IMR-90 (cell line): ENCODE data around the gene PHLDA2. TPM values are rescaled to one million over a fixed set of nuclear protein-coding genes. Genes with fewer than 3 reads are reported as not detected.

ENCODE experiments used
- ATAC-seq: fragments of 200-7000 bp; cut with Tn5 transposase; 2 replicates; pipeline ENCODE4 v1.9.1; 2020; ENCODE audit warnings: low read depth, mild to moderate bottlenecking, moderate library complexity
- BruUV-seq: library from RNA; stranded (reverse); fragments of 400-500 nt; replicated peaks from 2 replicates; lab custom pipeline; 2021; lab: Mats Ljungman, UMichigan
- CTCF ChIA-PET: fragments of 300-600 bp; formaldehyde crosslinking; extraction: SDS; loops from one replicate; lab custom pipeline; 2021; ENCODE audit warnings: antibody characterized with exemption; lab: Yijun Ruan, JAX
- POLR2A ChIA-PET: fragments of 300-600 bp; sonication (Branson Sonifier 250); formaldehyde crosslinking; loops from one replicate; lab custom pipeline; 2022; ENCODE audit warnings: antibody characterized with exemption; ENCODE audit not compliant: unreplicated experiment; lab: Charles Lee
- DNase-seq: peaks from one replicate; pipeline ENCODE4 v3.0.0; 2013
- H2AFZ ChIP-seq: replicated peaks from 2 replicates; pipeline ENCODE3; 2013; ENCODE audit warnings: low read length, mild to moderate bottlenecking; ENCODE audit not compliant: poor library complexity
- H2AK5ac ChIP-seq: 2 replicates; pipeline ENCODE4 v1.6.1; 2013; ENCODE audit warnings: low read depth, low read length, inconsistent platforms
- H2AK9ac ChIP-seq: replicated peaks from 2 replicates; pipeline ENCODE3; 2013; ENCODE audit warnings: mild to moderate bottlenecking, low read depth, low read length, moderate library complexity; ENCODE audit not compliant: poor library complexity
- H2BK120ac ChIP-seq: 2 replicates; pipeline ENCODE4 v1.6.1; 2013; ENCODE audit warnings: low read depth, low read length, inconsistent platforms
- H2BK15ac ChIP-seq: 3 replicates; pipeline ENCODE4 v1.6.1; 2013; ENCODE audit warnings: low read depth, low read length, inconsistent platforms
- H2BK20ac ChIP-seq: 2 replicates; pipeline ENCODE4 v1.6.1; 2013; ENCODE audit warnings: low read depth, mild to moderate bottlenecking, inconsistent platforms, low read length, moderate library complexity
- H2BK5ac ChIP-seq: 2 replicates; pipeline ENCODE4 v1.6.1; 2013; ENCODE audit warnings: mild to moderate bottlenecking, low read depth, low read length, inconsistent platforms; ENCODE audit not compliant: poor library complexity, severe bottlenecking
- H3K14ac ChIP-seq: replicated peaks from 2 replicates; pipeline ENCODE4 v1.6.1; 2013; ENCODE audit warnings: low read depth, low read length, inconsistent platforms
- H3K18ac ChIP-seq: 2 replicates; pipeline ENCODE4 v1.6.1; 2013; ENCODE audit warnings: low read depth, low read length, control low read depth
- H3K23ac ChIP-seq: 2 replicates; pipeline ENCODE4 v1.6.1; 2013; ENCODE audit warnings: low read depth, low read length, inconsistent platforms
- H3K27ac ChIP-seq: 2 replicates; pipeline ENCODE4 v1.5.1; 2013; ENCODE audit warnings: mild to moderate bottlenecking, control low read depth, low read length; ENCODE audit not compliant: insufficient read depth
- H3K27me3 ChIP-seq: 2 replicates; pipeline ENCODE4 v1.6.1; 2013; ENCODE audit warnings: low read length; ENCODE audit not compliant: control insufficient read depth, insufficient read depth
- H3K36me3 ChIP-seq: 2 replicates; pipeline ENCODE4 v1.6.1; 2013; ENCODE audit warnings: low read length, mixed read lengths; ENCODE audit not compliant: control insufficient read depth, insufficient read depth
- H3K4ac ChIP-seq: 2 replicates; pipeline ENCODE4 v1.6.1; 2013; ENCODE audit warnings: low read depth, low read length, inconsistent platforms
- H3K4me1 ChIP-seq: 2 replicates; pipeline ENCODE4 v1.6.1; 2013; ENCODE audit warnings: low read length, mixed read lengths; ENCODE audit not compliant: control insufficient read depth, insufficient read depth
- H3K4me2 ChIP-seq: 2 replicates; pipeline ENCODE4 v1.6.1; 2013; ENCODE audit warnings: low read depth, mild to moderate bottlenecking, control low read depth, low read length, moderate library complexity
- H3K4me3 ChIP-seq: 2 replicates; pipeline ENCODE4 v1.5.1; 2013; ENCODE audit warnings: low read depth, mild to moderate bottlenecking, control low read depth, low read length, moderate library complexity; ENCODE audit not compliant: insufficient read depth
- H3K56ac ChIP-seq: 2 replicates; pipeline ENCODE4 v1.6.1; 2013; ENCODE audit warnings: low read length, inconsistent platforms; ENCODE audit not compliant: insufficient read depth; ENCODE audit errors: extremely low read depth
- H3K79me1 ChIP-seq, 2 experiments: 2 replicates each; pipeline ENCODE4 v1.6.1; 2013; ENCODE audit warnings: low read length in 2 of 2, inconsistent platforms in 1 of 2, low read depth in 1 of 2
- H3K9ac ChIP-seq: 2 replicates; pipeline ENCODE4 v1.6.1; 2013; ENCODE audit warnings: low read depth, low read length, control low read depth
- H3K9me1 ChIP-seq: 2 replicates; pipeline ENCODE4 v1.6.1; 2013; ENCODE audit warnings: low read length, inconsistent platforms; ENCODE audit not compliant: insufficient read depth
- H3K9me3 ChIP-seq: 2 replicates; pipeline ENCODE4 v1.6.1; 2013; ENCODE audit warnings: low read length; ENCODE audit not compliant: control insufficient read depth, insufficient read depth
- H4K20me1 ChIP-seq: 2 replicates; pipeline ENCODE4 v1.6.1; 2013; ENCODE audit warnings: low read length, inconsistent platforms; ENCODE audit not compliant: insufficient read depth
- H4K5ac ChIP-seq: 2 replicates; pipeline ENCODE4 v1.6.1; 2013; ENCODE audit warnings: mild to moderate bottlenecking, low read depth, low read length, control low read depth
- H4K8ac ChIP-seq, 2 experiments: 2 replicates each; pipeline ENCODE4 v1.6.1; 2013; ENCODE audit warnings: low read depth in 2 of 2, low read length in 2 of 2, control low read depth in 1 of 2, inconsistent platforms in 1 of 2
- H4K91ac ChIP-seq: 2 replicates; pipeline ENCODE4 v1.6.1; 2013; ENCODE audit warnings: low read depth, low read length, inconsistent platforms; ENCODE audit not compliant: insufficient read depth
- CEBPB ChIP-seq: IDR thresholded peaks from 2 replicates; pipeline ENCODE4 v1.6.1; 2012; ENCODE audit warnings: low read depth, low read length, improper control_type of control experiment
- CHD1 ChIP-seq: IDR thresholded peaks from 2 replicates; pipeline ENCODE4 v1.6.1; 2012; ENCODE audit warnings: low read depth, low read length, improper control_type of control experiment
- FOS ChIP-seq: fragments of 150-350 bp; IDR thresholded peaks from 2 replicates; pipeline ENCODE4 v1.6.1; 2016; ENCODE audit warnings: low read depth, low read length
- MAFK ChIP-seq: IDR thresholded peaks from 2 replicates; pipeline ENCODE4 v1.6.1; 2012; ENCODE audit warnings: low read depth, low read length, improper control_type of control experiment
- MAZ ChIP-seq: IDR thresholded peaks from 2 replicates; pipeline ENCODE4 v1.6.1; 2012; ENCODE audit warnings: low read depth, mild to moderate bottlenecking, low read length, improper control_type of control experiment, moderate library complexity, borderline replicate concordance
- MXI1 ChIP-seq: IDR thresholded peaks from 2 replicates; pipeline ENCODE4 v1.6.1; 2012; ENCODE audit warnings: low read depth, mild to moderate bottlenecking, low read length, moderate library complexity, borderline replicate concordance
- NFE2L2 ChIP-seq: fragments of 150-350 bp; IDR thresholded peaks from 2 replicates; pipeline ENCODE4 v1.6.1; 2016; ENCODE audit warnings: low read depth, mild to moderate bottlenecking, low read length
- POLR2A ChIP-seq: IDR thresholded peaks from 2 replicates; pipeline ENCODE4 v1.6.1; 2012; ENCODE audit warnings: mild to moderate bottlenecking, low read depth, low read length
- RAD21 ChIP-seq: IDR thresholded peaks from 2 replicates; pipeline ENCODE4 v1.6.1; 2012; ENCODE audit warnings: low read length, improper control_type of control experiment
- RCOR1 ChIP-seq: IDR thresholded peaks from 2 replicates; pipeline ENCODE4 v1.6.1; 2012; ENCODE audit warnings: mild to moderate bottlenecking, low read length, improper control_type of control experiment; ENCODE audit not compliant: insufficient replicate concordance
- USF2 ChIP-seq: fragments of 150-350 bp; IDR thresholded peaks from 2 replicates; pipeline ENCODE4 v1.6.1; 2017; ENCODE audit warnings: mild to moderate bottlenecking, antibody characterized with exemption, low read length, low read depth
- WGBS, 2 experiments: methylation state at CpG; one replicate each; pipeline versions ENCODE4 v1.1.5 to v1.1.7; 2013; ENCODE audit warnings: missing lambda C conversion rate in 2 of 2; ENCODE audit not compliant: insufficient read length in 1 of 2; ENCODE audit errors: extremely low coverage in 2 of 2; 5-methylcytosine and 5-hydroxymethylcytosine counted together
- dilution Hi-C: fragments of 300-500 bp; cut with HindIII; formaldehyde crosslinking; loops from one replicate; pipeline ENCODE4 v1.14.3; 2018; ENCODE audit warnings: low sequenced_read_pairs; ENCODE audit not compliant: unreplicated experiment
- in situ Hi-C: fragments of 300-500 bp; cut with MboI; formaldehyde crosslinking; loops from 3 replicates; pipeline ENCODE4 v1.14.3; 2019; ENCODE audit warnings: low sequenced_read_pairs, inconsistent platforms, mixed read lengths
- intact Hi-C: fragments of 100-400 bp; cut with micrococcal nuclease; formaldehyde crosslinking; loops from 2 replicates; pipeline ENCODE4 v1.10.0; 2022
- polyA plus RNA-seq, 3 experiments: library from polyadenylated mRNA; depleted of rRNA; stranded (reverse); fragments of >200 nt; gene quantifications; 2 replicates each; pipeline ENCODE4 v1.2.3, GENCODE V29; 2012; ENCODE audit warnings: low replicate concordance in 1 of 3
- total RNA-seq: library from RNA; depleted of rRNA; stranded (reverse); fragments of >200 nt; gene quantifications from 2 replicates; pipeline ENCODE4 v1.2.3, GENCODE V29; 2012

PHLDA2 gene
- total and polyA plus RNA-seq, 2 of the 4 experiments (the other 2 are of a cell fraction) = 3.8 to 89.0 TPM

- H3K9ac ChIP-seq = no peak overlapping the region
- WGBS, 2 experiments = 100% methylated on average over 2 of the region's 18 CpGs; no CpG with 5 or more reads in 1 of the 2 experiments
- H2BK5ac ChIP-seq = no peak overlapping the region
- H2BK20ac ChIP-seq = no peak overlapping the region
- no peak overlapping the region for H4K91ac ChIP-seq
- in situ Hi-C loops = no loop called here
- no TSS peak for BruUV-seq
- H3K27ac ChIP-seq = no peak overlapping the region
- CTCF ChIA-PET = no interaction called here
- TF ChIP-seq MAZ (no peak), POLR2A (no peak), MXI1 (no peak), RCOR1 (no peak), RAD21 (no peak), MAFK (no peak), CEBPB (no peak), USF2 (no peak), NFE2L2 (no peak), CHD1 (no peak), FOS (no peak)
- H3K56ac ChIP-seq = no peak overlapping the region
- no peak overlapping the region for H3K14ac ChIP-seq
- dilution Hi-C loops = no loop called here
- peak overlapping the region; percentile 59 for H2AK5ac ChIP-seq
- no peaks in the 10 kb centered on the region for H3K9me3 ChIP-seq
- ATAC-seq = no peak
- H3K79me1 ChIP-seq = peaks cover 0 to 7% of the 10 kb centered on the region in 2 experiments; a peak in 1 of 4 replicates
- POLR2A ChIA-PET = no interaction called here
- H3K4me1 ChIP-seq = peaks cover 16% of the 10 kb centered on the region
- H3K4ac ChIP-seq = no peak overlapping the region
- no peak overlapping the region for H4K5ac ChIP-seq
- peaks cover 11% of the 10 kb centered on the region for H3K9me1 ChIP-seq
- H3K18ac ChIP-seq = no peak overlapping the region
- no peak for DNase-seq
- no peak overlapping the region for H2AFZ ChIP-seq
- H3K4me3 ChIP-seq = no peak overlapping the region
- H3K4me2 ChIP-seq = no peak overlapping the region
- no peaks in the 10 kb centered on the region for H3K36me3 ChIP-seq
- H3K23ac ChIP-seq = no peak overlapping the region
- H4K8ac ChIP-seq = no peak overlapping the region
- no peak overlapping the region for H2AK9ac ChIP-seq
- H4K20me1 ChIP-seq = no peaks in the 10 kb centered on the region
- H3K27me3 ChIP-seq = no peaks in the 10 kb centered on the region
- no peak overlapping the region for H2BK15ac ChIP-seq
- intact Hi-C loops = no loop called here
- no peak overlapping the region for H2BK120ac ChIP-seq
Measured at GRCh38 chr11:2914455-2915195, 14.6 kb downstream of the PHLDA2 start.
